Fibroblast of lung (primary cell): ENCODE data around the gene MVB12A.

Source experiments
- EZH2 ChIP-seq: IDR thresholded peaks from 2 replicates; pipeline ENCODE4 v1.5.1; 2012; ENCODE audit warnings: low read length, control low read depth, mild to moderate bottlenecking; ENCODE audit errors: missing control alignments
- TF ChIP-seq, protein P1 (sequence below), 2 donors: IDR thresholded peaks in 1 of 2; conservative IDR thresholded peaks in 1 of 2; 1 replicate in 1 of 2; 2 replicates in 1 of 2; pipeline ENCODE4 v1.5.1; 2011 to 2012; ENCODE audit warnings: low read length in 2 of 2, control low read depth in 1 of 2, inconsistent platforms in 1 of 2, low read depth in 1 of 2, mild to moderate bottlenecking in 1 of 2

DNA sequence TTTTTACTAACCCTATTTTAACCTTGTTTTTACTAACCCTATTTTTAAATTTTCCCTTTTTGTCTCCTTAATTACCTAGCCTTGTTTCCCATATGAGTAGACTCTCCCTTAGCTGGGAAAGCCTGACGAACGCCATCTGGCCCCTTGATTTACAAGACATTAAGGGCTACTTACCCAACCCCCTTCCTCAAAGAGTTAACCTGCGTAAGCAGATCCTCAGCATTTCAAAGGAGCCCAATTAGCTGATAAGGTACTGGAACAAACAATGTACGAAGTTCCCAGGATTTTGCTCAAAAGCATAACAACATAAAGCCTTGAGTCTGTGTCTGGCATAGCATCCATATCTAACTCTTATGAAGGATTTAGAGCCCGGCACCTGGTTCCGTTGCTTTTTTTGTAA lies 4.7 kb upstream of the MVB12A start:
- TF ChIP-seq, protein P1, sequence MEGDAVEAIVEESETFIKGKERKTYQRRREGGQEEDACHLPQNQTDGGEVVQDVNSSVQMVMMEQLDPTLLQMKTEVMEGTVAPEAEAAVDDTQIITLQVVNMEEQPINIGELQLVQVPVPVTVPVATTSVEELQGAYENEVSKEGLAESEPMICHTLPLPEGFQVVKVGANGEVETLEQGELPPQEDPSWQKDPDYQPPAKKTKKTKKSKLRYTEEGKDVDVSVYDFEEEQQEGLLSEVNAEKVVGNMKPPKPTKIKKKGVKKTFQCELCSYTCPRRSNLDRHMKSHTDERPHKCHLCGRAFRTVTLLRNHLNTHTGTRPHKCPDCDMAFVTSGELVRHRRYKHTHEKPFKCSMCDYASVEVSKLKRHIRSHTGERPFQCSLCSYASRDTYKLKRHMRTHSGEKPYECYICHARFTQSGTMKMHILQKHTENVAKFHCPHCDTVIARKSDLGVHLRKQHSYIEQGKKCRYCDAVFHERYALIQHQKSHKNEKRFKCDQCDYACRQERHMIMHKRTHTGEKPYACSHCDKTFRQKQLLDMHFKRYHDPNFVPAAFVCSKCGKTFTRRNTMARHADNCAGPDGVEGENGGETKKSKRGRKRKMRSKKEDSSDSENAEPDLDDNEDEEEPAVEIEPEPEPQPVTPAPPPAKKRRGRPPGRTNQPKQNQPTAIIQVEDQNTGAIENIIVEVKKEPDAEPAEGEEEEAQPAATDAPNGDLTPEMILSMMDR (conservative IDR thresholded peaks at IDR 0.05 in 1 of 2, IDR thresholded peaks at IDR 0.05 in 1 of 2; ENCODE audit: low read depth in 1 of 2, low read length in 2 of 2), result no peak
- TF ChIP-seq EZH2, result no peak
